SK-N-SH treated with all-trans-retinoic acid at 6 μM for 48 hours (cell line): ENCODE results near the gene VAV3.
"Not testable (repeated sequence)": the region's sequence is repeated elsewhere in the genome, so short reads cannot be mapped to it uniquely, and the experiment has no call there.

Experiments
- ATAC-seq: fragments of 200-7000 bp; cut with Tn5 transposase; 3 replicates; pipeline ENCODE4 v1.9.1; 2020; ENCODE audit warnings: mild to moderate bottlenecking, moderate library complexity
- ARNTL ChIP-seq: fragments of 450-650 bp; formaldehyde crosslinking; IDR thresholded peaks from 2 replicates; pipeline ENCODE4 v1.5.0; 2020; ENCODE audit warnings: low read depth, mild to moderate bottlenecking, moderate library complexity, borderline replicate concordance
- BACH2 ChIP-seq: fragments of 250-450 bp; sonication (Bioruptor Pico); IDR thresholded peaks from 2 replicates; pipeline ENCODE4 v1.9.0; 2021; ENCODE audit warnings: mild to moderate bottlenecking, borderline replicate concordance
- CSDC2 ChIP-seq: fragments of 250-450 bp; sonication (Bioruptor Pico); IDR thresholded peaks from 2 replicates; pipeline ENCODE4 v1.5.0; 2020; ENCODE audit warnings: mild to moderate bottlenecking, moderate library complexity
- ESRRG ChIP-seq: fragments of 250-450 bp; sonication (Bioruptor Pico); IDR thresholded peaks from 2 replicates; pipeline ENCODE4 v1.6.1; 2021; ENCODE audit warnings: mild to moderate bottlenecking
- GLIS3 ChIP-seq: fragments of 250-450 bp; sonication (Bioruptor Pico); IDR thresholded peaks from 2 replicates; pipeline ENCODE4 v1.5.0; 2020; ENCODE audit warnings: mild to moderate bottlenecking, moderate library complexity
- ISL1 ChIP-seq: fragments of 250-450 bp; sonication (Bioruptor Pico); IDR thresholded peaks from 2 replicates; pipeline ENCODE4 v2.1.2; 2022; ENCODE audit warnings: mild to moderate bottlenecking, moderate library complexity
- OSR1 ChIP-seq: fragments of 250-450 bp; sonication (Bioruptor Pico); IDR thresholded peaks from 2 replicates; pipeline ENCODE4 v1.8.0; 2022; ENCODE audit warnings: moderate library complexity, mild to moderate bottlenecking, inconsistent platforms
- TCF4 ChIP-seq: fragments of 250-450 bp; sonication (Bioruptor Pico); IDR thresholded peaks from 2 replicates; pipeline ENCODE4 v1.8.0; 2021; ENCODE audit warnings: mild to moderate bottlenecking, moderate library complexity, borderline replicate concordance
- ZC3H10 ChIP-seq: fragments of 250-450 bp; sonication (Bioruptor Pico); IDR thresholded peaks from 2 replicates; pipeline ENCODE4 v1.5.1; 2021; ENCODE audit warnings: mild to moderate bottlenecking, moderate library complexity
- ZFP3 ChIP-seq: fragments of 250-450 bp; sonication (Bioruptor Pico); IDR thresholded peaks from 2 replicates; pipeline ENCODE4 v1.5.0; 2020; ENCODE audit warnings: mild to moderate bottlenecking, moderate library complexity
- ZNF70 ChIP-seq: fragments of 450-650 bp; formaldehyde crosslinking; IDR thresholded peaks from 2 replicates; pipeline ENCODE4 v1.5.0; 2020; ENCODE audit warnings: mild to moderate bottlenecking, moderate library complexity
- ZNF8 ChIP-seq: fragments of 450-650 bp; formaldehyde crosslinking; IDR thresholded peaks from 2 replicates; pipeline ENCODE4 v1.5.0; 2020; ENCODE audit warnings: mild to moderate bottlenecking, moderate library complexity
- TF ChIP-seq, protein P1 (sequence below): fragments of 250-450 bp; sonication (Bioruptor Pico); IDR thresholded peaks from 2 replicates; pipeline ENCODE4 v1.5.0; 2020; ENCODE audit warnings: mild to moderate bottlenecking, moderate library complexity
- TF ChIP-seq, protein P2 (sequence below): fragments of 250-450 bp; sonication (Bioruptor Pico); IDR thresholded peaks from 2 replicates; pipeline ENCODE4 v1.5.1; 2021; ENCODE audit warnings: mild to moderate bottlenecking, moderate library complexity
- TF ChIP-seq, protein P3 (sequence below): fragments of 250-450 bp; sonication (Bioruptor Pico); IDR thresholded peaks from 2 replicates; pipeline ENCODE4 v1.8.0; 2020; ENCODE audit warnings: mild to moderate bottlenecking, moderate library complexity, borderline replicate concordance

The VAV3 gene

DNA sequence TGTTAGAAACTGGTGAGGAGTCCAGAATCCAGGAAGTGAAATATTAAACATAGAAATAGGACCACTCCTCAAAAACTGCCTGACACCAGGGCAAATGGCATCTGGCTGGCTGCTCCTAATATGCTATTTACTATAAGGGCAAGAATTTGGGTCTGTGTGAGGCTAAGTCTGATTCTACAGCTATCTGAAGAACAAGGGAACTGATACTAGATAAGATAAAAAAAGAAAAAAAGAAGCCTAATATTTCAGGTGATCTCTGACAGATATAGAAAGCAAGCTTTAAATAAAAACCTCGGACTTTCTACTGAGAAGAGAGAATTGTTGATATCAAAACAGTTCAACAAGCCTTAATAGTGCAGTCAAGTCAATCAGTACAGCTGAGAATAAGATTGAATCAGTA lies 42.1 kb upstream of the VAV3 start:
- no peak for ATAC-seq

DNA sequence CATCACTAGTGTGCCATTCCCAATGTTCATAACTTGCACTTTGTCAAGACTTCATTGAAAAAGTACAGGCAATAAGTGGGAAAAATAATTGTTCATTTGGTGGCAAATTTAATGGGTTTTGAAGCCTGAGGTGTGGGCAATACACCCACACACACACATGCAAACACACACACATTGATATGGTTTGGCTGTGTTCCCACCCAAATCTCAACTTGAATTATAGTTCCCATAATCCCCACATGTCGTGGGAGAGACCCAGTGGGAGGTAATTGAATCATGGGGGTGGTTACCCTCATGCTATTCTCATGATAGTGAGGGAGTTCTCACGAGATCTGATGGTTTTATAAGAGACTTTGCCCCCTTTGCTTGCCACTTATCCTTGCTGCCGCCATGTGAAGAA lies 39.9 kb upstream of the VAV3 start:
- ATAC-seq: not testable (repeated sequence)

More for the DNA sequence above, 42.1 kb upstream of the VAV3 start:
- no peak for TF ChIP-seq TCF4
- no peak for TF ChIP-seq CSDC2 (CRISPR knock-in tag)
- no peak for TF ChIP-seq ESRRG (CRISPR knock-in tag)
- TF ChIP-seq GLIS3: no peak

DNA sequence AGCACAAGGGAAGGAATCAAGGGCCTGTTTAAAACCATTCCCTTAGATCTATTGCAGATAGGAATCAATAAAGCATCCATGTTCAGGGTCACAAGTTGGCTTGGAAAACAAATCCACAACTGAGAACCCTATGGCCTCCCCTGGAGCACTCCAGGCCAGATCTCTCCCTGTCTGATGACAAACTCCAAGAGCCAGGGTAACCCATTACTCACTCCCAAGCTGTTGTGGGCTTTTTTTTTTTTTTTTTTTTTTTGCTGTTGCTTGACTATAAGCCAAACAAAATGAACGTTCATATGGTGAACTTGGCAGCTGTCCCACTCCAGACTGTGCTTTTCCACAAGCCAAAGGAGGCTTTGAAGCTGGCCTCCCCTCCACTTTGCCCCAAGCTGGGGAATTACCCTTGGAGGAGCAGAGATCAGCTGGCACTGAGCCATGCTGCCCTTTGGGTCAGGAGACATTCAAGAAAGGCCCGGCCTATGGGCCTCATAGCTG lies 35.7 kb upstream of the VAV3 start:
- ATAC-seq: no peak; the same call in 1 of the 3 replicates

DNA sequence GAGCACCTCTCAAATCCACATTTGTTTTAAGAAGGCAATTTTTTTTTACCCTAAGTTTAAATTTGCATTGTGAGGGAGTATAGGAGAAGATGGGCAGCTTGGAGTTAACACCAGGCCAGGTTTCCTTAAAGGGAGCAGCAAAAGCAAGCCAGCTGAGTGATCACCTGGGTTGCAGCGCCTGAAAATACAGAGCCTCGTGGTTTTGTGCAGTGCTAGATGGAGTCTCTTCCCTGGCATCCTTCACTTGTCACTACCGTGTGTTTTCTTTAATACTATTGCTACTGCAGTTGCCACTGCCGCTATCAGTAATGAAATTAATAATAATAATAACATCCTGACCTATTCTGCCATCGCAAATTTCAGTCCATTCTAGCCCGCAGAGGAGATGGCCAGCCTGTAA lies 35.2 kb upstream of the VAV3 start:
- TF ChIP-seq, protein P1, sequence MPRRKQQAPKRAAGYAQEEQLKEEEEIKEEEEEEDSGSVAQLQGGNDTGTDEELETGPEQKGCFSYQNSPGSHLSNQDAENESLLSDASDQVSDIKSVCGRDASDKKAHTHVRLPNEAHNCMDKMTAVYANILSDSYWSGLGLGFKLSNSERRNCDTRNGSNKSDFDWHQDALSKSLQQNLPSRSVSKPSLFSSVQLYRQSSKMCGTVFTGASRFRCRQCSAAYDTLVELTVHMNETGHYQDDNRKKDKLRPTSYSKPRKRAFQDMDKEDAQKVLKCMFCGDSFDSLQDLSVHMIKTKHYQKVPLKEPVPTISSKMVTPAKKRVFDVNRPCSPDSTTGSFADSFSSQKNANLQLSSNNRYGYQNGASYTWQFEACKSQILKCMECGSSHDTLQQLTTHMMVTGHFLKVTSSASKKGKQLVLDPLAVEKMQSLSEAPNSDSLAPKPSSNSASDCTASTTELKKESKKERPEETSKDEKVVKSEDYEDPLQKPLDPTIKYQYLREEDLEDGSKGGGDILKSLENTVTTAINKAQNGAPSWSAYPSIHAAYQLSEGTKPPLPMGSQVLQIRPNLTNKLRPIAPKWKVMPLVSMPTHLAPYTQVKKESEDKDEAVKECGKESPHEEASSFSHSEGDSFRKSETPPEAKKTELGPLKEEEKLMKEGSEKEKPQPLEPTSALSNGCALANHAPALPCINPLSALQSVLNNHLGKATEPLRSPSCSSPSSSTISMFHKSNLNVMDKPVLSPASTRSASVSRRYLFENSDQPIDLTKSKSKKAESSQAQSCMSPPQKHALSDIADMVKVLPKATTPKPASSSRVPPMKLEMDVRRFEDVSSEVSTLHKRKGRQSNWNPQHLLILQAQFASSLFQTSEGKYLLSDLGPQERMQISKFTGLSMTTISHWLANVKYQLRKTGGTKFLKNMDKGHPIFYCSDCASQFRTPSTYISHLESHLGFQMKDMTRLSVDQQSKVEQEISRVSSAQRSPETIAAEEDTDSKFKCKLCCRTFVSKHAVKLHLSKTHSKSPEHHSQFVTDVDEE (CRISPR knock-in tag): no peak
- no peak for TF ChIP-seq ZNF8 (CRISPR knock-in tag)
- no peak for TF ChIP-seq ISL1 (CRISPR knock-in tag)
- TF ChIP-seq, protein P2, sequence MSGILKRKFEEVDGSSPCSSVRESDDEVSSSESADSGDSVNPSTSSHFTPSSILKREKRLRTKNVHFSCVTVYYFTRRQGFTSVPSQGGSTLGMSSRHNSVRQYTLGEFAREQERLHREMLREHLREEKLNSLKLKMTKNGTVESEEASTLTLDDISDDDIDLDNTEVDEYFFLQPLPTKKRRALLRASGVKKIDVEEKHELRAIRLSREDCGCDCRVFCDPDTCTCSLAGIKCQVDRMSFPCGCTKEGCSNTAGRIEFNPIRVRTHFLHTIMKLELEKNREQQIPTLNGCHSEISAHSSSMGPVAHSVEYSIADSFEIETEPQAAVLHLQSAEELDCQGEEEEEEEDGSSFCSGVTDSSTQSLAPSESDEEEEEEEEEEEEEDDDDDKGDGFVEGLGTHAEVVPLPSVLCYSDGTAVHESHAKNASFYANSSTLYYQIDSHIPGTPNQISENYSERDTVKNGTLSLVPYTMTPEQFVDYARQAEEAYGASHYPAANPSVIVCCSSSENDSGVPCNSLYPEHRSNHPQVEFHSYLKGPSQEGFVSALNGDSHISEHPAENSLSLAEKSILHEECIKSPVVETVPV (CRISPR knock-in tag): no peak
- no peak for TF ChIP-seq CSDC2 (CRISPR knock-in tag)
- TF ChIP-seq TCF4: no peak
- TF ChIP-seq ZNF70 (CRISPR knock-in tag): no peak
- no peak for TF ChIP-seq ZFP3 (CRISPR knock-in tag)
- ATAC-seq: no peak; the same call in 2 of the 3 replicates

More for the DNA sequence above, 35.7 kb upstream of the VAV3 start:
- TF ChIP-seq BACH2: no peak
- no peak for TF ChIP-seq ZNF8 (CRISPR knock-in tag)
- TF ChIP-seq ZC3H10 (CRISPR knock-in tag): no peak
- peak; percentile 28; the same call in 1 of the 2 replicates for TF ChIP-seq ISL1 (CRISPR knock-in tag)

DNA sequence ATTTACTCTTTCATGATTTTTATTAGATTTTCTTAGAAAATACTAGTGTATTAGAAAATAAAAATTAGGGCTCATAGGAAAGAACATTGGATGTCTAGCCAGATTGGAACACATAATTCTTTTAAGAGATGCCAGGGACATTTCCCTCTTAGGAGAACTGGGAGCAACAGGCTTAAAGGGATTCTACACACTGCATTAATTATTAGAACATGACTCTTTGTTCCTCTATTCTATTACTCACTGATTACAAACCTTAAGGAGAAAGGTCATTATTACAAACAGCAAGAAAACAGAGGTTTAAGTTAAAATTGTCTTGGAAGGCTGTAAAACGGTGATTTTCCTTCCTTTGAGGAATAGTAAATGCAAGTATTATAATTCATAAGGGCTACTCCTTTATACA lies 32.9 kb upstream of the VAV3 start:
- no peak for TF ChIP-seq CSDC2 (CRISPR knock-in tag)
- no peak for TF ChIP-seq ARNTL
- no peak for TF ChIP-seq OSR1 (CRISPR knock-in tag)
- no peak for ATAC-seq

DNA sequence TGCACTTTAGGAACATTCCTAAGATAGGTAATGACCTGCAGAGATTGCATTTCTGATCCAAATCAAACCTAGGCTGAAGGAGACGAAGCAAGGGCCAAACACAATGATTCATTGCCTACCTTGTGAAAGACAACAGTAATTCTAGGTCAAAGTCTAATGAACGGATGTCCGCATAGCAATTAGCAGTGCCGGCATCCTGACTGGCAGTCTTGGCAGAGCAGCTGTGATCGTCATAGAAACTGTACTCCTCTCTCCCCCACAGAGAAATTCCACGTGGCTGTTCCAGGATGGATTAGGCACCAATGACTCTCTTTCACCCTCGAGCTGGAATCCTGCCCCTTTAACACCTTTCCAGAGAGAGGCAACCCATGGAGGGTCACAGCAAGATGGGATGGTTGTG lies 28.9 kb upstream of the VAV3 start:
- ATAC-seq: no peak

More for the DNA sequence above, 28.9 kb upstream of the VAV3 start:
- no peak for TF ChIP-seq ZFP3 (CRISPR knock-in tag)
- TF ChIP-seq ISL1 (CRISPR knock-in tag): no peak
- no peak for TF ChIP-seq ZNF70 (CRISPR knock-in tag)
- TF ChIP-seq, protein P1 (CRISPR knock-in tag): no peak
- TF ChIP-seq, protein P3, sequence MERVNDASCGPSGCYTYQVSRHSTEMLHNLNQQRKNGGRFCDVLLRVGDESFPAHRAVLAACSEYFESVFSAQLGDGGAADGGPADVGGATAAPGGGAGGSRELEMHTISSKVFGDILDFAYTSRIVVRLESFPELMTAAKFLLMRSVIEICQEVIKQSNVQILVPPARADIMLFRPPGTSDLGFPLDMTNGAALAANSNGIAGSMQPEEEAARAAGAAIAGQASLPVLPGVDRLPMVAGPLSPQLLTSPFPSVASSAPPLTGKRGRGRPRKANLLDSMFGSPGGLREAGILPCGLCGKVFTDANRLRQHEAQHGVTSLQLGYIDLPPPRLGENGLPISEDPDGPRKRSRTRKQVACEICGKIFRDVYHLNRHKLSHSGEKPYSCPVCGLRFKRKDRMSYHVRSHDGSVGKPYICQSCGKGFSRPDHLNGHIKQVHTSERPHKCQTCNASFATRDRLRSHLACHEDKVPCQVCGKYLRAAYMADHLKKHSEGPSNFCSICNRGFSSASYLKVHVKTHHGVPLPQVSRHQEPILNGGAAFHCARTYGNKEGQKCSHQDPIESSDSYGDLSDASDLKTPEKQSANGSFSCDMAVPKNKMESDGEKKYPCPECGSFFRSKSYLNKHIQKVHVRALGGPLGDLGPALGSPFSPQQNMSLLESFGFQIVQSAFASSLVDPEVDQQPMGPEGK: no peak
- no peak for TF ChIP-seq OSR1 (CRISPR knock-in tag)
- TF ChIP-seq, protein P2 (CRISPR knock-in tag): no peak
